HG02885 (cell line): ENCODE results near the gene APOA4.

ENCODE experiments used
- ATAC-seq: cut with Tn5 transposase; IDR thresholded peaks from one replicate; pipeline ENCODE4 v1.9.1; 2021; ENCODE audit warnings: mild to moderate bottlenecking; ENCODE audit not compliant: unreplicated experiment, poor library complexity

Gene APOA4

DNA sequence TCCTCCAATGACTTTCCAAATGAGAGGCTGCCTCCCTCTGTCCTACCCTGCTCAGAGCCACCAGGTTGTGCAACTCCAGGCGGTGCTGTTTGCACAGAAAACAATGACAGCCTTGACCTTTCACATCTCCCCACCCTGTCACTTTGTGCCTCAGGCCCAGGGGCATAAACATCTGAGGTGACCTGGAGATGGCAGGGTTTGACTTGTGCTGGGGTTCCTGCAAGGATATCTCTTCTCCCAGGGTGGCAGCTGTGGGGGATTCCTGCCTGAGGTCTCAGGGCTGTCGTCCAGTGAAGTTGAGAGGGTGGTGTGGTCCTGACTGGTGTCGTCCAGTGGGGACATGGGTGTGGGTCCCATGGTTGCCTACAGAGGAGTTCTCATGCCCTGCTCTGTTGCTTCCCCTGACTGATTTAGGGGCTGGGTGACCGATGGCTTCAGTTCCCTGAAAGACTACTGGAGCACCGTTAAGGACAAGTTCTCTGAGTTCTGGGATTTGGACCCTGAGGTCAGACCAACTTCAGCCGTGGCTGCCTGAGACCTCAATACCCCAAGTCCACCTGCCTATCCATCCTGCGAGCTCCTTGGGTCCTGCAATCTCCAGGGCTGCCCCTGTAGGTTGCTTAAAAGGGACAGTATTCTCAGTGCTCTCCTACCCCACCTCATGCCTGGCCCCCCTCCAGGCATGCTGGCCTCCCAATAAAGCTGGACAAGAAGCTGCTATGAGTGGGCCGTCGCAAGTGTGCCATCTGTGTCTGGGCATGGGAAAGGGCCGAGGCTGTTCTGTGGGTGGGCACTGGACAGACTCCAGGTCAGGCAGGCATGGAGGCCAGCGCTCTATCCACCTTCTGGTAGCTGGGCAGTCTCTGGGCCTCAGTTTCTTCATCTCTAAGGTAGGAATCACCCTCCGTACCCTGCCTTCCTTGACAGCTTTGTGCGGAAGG lies 9.5 kb upstream of the APOA4 start:
- ATAC-seq, result no peak

DNA sequence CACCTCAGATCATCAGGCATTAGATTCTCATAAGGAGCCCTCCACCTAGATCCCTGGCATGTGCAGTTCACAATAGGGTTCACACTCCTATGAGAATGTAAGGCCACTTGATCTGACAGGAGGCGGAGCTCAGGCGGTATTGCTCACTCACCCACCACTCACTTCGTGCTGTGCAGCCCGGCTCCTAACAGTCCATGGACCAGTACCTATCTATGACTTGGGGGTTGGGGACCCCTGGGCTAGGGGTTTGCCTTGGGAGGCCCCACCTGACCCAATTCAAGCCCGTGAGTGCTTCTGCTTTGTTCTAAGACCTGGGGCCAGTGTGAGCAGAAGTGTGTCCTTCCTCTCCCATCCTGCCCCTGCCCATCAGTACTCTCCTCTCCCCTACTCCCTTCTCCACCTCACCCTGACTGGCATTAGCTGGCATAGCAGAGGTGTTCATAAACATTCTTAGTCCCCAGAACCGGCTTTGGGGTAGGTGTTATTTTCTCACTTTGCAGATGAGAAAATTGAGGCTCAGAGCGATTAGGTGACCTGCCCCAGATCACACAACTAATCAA lies 8.8 kb upstream of the APOA4 start:
- ATAC-seq, result no peak

DNA sequence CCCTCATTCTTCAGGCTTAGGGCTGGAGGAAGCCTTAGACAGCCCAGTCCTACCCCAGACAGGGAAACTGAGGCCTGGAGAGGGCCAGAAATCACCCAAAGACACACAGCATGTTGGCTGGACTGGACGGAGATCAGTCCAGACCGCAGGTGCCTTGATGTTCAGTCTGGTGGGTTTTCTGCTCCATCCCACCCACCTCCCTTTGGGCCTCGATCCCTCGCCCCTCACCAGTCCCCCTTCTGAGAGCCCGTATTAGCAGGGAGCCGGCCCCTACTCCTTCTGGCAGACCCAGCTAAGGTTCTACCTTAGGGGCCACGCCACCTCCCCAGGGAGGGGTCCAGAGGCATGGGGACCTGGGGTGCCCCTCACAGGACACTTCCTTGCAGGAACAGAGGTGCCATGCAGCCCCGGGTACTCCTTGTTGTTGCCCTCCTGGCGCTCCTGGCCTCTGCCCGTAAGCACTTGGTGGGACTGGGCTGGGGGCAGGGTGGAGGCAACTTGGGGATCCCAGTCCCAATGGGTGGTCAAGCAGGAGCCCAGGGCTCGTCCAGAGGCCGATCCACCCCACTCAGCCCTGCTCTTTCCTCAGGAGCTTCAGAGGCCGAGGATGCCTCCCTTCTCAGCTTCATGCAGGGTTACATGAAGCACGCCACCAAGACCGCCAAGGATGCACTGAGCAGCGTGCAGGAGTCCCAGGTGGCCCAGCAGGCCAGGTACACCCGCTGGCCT lies 7.2 kb upstream of the APOA4 start:
- no peak for ATAC-seq

DNA sequence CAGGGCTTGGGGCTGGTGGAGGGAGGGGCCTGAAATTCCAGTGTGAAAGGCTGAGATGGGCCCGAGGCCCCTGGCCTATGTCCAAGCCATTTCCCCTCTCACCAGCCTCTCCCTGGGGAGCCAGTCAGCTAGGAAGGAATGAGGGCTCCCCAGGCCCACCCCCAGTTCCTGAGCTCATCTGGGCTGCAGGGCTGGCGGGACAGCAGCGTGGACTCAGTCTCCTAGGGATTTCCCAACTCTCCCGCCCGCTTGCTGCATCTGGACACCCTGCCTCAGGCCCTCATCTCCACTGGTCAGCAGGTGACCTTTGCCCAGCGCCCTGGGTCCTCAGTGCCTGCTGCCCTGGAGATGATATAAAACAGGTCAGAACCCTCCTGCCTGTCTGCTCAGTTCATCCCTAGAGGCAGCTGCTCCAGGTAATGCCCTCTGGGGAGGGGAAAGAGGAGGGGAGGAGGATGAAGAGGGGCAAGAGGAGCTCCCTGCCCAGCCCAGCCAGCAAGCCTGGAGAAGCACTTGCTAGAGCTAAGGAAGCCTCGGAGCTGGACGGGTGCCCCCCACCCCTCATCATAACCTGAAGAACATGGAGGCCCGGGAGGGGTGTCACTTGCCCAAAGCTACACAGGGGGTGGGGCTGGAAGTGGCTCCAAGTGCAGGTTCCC lies 6.5 kb upstream of the APOA4 start, which contains the start of gene APOC3:
APOC3 (plus strand) TSS at position 383 of the 659 bp plus-strand sequence. CDS start 676 bp downstream, outside the sequence.
- ATAC-seq, result no peak

DNA sequence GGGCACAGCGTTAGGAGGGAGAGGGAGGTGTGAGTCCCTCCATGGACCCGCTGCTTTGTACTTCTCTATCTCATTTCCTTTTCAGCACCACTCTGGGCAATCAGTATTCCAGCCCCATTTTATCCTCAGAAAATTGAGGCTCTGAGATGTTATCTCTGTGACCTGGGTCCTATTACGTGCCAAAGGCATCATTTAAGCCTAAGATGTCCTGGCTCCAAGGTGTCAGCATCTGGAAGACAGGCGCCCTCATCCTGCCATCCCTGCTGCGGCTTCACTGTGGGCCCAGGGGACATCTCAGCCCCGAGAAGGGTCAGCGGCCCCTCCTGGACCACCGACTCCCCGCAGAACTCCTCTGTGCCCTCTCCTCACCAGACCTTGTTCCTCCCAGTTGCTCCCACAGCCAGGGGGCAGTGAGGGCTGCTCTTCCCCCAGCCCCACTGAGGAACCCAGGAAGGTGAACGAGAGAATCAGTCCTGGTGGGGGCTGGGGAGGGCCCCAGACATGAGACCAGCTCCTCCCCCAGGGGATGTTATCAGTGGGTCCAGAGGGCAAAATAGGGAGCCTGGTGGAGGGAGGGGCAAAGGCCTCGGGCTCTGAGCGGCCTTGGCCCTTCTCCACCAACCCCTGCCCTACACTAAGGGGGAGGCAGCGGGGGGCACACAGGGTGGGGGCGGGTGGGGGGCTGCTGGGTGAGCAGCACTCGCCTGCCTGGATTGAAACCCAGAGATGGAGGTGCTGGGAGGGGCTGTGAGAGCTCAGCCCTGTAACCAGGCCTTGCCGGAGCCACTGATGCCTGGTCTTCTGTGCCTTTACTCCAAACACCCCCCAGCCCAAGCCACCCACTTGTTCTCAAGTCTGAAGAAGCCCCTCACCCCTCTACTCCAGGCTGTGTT lies 5.8 kb upstream of the APOA4 start:
- ATAC-seq, result no peak

DNA sequence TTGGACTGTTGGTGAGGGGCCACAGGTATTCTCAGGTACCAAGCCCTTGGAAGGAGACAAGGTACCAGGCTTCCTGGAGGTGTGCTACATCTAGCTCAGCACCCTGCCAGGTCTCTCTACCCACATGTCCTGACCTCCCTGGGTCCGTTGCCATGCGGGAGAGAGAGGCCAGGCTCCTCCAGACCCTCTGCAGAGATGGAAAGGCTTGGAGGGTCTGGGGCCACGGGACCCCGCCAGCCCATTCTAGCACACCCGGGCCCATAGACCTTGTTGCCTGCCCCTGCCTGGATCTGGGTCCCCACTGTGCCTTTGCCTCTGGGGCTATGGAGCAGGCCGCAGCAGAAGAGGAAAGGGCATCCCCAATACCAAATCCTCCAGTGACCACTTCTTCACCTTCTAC lies 4.4 kb upstream of the APOA4 start:
- no peak for ATAC-seq

DNA sequence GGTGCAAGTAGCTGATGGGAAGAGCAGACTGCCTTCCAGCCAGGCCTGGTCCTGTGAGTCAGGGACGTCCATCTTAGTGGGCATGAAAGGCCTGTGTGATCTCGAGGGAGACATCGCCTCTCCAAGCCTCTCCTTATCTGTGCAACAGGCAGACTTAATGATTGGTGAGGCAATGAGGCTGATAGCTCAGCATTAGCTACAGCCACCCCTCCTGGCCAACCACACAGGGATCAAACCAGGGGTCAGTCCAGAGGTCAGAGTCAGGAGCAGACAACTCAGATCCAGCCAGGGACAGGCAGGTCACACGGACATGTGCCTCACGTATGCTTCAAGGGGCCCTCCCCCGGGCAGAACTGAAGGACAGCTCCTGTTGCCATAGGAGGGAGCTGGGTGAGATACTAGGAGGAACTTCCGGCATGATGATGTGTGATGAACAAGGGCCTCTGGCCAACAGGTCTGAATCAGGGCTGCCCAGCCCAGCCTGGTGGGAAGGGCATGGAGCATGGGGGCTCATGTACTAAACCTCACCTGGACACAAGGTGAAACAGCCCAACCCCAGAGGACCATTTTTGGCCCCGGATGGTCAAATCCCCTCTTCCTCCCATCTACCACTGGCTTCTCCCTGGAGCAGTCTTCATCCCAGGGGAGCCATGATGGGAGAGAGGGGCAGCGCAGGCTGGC lies 3.8 kb upstream of the APOA4 start:
- ATAC-seq, result no peak

DNA sequence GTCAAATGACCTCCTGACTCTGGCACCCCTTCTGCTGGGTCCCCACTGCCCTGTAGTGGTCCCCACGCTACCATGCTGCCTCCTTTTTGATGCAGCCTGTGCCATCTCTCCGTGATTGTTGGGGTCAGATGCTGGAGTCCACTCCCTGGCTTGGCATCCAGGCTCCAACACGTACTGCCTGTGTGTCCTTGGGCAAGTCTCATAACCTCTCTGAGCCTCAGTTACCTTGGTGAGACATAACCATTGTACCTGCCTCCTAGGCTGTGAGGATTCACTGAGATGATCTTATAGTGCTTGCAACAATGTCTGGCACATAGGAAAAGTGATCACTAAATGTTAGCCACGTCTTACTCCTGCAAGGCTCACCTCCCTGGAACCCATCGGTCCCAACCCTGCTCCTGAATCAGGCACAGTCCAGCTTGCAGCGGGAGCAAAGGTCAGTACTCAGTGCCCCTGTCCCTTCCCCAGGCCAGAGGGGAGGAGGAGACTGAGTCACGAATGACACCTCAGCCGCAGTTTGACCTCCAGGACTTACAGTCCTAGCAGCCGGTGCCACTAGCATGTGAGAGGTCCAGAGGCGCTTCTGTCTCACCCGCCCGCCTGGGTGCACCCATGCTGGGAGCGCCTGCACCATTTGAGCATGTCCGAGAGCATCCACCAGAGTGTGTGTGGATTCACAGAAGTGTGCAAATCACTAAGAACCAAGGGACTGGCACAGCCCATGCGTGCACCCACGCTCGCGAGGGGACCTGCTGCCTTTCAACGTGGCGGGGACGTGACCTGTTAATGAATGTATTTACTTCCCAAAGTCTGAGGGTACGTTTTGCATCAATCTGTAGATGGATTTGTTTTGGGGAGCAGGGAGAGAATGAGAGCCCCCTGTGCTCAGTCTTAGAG lies 3.0 kb upstream of the APOA4 start:
- no peak for ATAC-seq

DNA sequence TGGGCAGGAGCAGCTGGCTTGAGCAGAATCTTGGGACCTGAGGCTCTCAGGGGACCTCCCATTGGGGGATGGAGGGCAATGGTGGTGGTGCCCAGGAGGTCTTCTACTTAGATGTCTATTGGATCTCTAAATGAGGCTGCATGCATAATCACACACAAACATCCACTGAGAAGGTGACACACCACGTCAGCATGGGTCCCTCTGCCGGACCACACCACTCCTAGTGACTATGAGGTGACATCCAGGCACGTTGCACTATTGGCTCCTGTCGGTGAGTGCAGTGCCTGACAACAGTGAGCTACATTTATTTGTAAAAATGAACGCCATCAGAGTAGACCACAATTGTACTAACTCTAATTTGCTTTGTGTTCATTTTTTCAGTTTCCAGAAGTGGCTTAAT lies 2.3 kb upstream of the APOA4 start:
- no peak for ATAC-seq

DNA sequence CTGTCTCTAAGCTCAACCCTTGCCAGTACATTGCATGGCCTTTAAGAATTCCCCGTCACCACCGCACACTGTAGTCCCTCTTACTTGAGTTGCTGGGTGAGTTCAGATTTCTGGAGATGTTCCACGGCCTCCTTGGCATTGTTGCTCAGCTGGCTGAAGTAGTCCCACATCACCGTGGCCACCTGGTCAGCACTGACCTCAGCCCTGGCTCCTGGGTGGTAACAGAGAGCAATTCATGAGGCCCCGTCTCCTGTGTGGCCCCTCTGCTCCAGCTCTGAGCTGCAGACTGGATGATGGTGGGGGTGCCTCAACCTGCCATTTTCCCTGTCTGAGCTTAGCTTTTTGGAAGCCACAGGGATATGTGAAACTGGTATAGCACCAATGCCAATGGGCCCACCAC lies 529 bp downstream of the APOA4 start:
- ATAC-seq, result no peak

DNA sequence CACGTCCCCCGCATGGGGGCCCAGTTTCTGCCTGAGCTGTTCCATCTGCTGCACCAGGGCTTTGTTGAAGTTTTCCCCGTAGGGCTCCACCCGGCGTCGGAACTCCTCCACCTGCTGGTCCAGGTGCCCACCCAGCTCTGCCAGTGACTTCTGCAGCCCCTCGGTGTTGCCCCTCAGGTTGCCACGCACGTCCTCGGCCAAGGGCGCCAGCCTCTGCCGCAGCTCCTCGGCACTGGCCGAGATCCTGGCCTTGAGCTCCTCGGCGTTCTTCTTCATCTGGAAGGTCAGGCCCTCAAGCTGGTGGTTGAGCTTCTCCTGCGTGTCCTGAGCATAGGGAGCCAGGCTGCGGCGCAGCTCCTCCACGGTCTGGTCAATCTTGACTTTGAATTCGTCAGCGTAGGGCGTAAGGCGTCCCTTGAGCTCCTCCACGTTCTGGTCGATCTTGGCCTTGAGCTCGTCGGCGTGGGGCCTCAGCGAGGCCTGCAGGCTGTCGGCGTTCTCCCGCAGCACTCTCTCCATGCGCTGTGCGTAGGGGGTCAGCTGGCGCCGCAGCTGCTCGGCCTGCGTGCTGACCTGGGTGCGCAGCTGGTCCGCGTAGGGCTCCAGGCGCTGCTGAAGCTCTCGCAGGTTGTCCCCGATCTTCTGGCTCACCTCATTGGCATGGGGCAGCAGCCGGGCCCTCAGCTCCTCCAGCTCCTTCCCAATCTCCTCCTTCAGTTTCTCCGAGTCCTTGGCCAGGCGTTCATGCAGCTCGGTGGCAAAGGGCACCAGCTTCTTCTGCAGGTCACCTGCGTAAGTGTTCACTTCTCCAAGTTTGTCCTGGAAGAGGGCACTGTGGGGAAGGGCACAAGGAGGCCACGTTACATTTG lies 1.8 kb downstream of the APOA4 start:
- ATAC-seq, result no peak

DNA sequence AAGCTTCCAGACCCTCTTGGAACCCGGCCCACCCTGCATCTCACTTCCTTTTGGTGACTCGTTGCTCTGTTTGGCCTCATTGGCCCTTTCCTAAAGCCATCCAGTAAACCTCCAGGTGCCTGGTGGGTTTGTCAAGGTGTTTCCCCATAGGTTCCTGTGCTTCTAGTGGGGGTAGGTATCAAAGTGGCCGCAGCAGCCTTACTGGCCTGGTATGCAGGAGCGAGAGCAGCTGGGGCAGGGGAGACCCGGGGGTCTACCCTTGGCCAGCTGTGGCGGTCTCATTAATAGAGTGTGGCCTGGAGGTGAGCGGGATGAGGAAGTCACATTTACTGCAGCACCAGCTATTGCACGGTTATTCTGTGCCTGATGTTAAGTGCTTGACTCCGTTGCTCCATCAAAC lies 4.1 kb downstream of the APOA4 start:
- ATAC-seq, result no peak

DNA sequence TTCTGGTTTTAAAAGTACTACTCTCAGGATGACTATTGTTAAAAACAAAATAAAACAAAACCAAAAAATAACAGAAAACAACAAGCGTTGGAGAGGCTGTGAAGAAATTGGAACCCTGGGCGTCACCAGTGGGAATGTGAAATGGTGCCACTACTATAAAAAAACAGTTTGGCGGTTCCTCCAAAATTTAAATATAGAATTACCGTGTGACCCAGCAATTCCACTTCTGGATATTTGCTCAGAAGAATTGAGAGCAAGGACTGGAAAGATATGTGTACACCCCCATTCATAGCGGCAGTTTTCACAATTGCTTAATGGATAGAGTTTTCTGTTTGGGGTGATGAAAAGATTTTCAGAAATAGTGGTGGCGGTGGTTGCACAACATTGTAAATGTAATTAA lies 8.6 kb downstream of the APOA4 start:
- ATAC-seq, result no peak

DNA sequence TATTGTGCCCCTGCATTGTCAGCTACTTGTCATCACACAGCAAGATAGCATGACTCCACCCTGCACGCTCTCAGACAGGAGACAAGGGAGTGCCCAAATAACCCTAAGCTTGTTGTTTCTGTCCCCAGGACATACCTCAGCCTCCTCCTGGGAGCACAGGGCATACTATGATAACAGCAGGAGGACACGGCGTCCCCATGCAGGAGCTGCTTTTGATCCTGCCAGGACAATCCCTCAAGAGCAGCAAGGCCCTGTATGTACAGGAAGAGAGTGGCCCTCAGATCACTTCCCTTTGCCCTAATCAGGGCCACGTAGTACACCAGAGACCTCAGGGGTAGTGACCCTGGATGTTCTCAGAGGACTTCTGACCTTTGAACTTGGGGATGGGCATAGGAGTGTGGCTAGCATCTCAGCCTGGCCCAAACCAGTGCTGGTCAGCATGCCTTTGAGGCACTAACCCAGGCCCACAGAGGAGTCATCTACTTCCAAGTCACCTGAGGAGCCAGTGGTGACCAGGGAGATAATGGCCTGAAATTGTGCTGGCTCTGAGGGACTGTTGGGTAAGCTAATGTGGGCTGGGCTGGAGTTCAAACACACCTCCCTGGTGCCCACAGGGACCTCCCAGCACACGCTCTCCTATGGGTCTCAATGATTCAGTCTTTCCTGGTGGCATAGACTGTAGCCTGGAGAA lies 9.2 kb downstream of the APOA4 start:
- no peak for ATAC-seq

DNA sequence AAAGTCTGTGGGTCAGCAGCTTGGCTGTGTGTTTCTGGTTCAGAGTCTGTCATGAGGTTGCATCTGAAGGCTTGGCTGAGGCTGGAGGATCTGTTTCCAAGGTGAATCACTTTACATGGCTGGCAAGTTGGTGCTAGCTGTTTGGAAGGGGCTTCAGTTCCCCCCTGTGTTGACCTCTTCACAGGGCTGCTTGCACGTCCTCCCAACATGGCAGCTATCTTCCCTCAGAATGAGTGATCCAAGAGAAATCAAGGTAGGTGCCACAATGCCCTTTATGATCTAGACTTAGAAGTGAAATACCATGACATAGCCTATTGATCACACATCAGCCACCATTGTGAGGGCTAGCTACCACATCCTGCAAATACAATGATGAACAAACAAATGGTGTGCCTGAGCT lies 9.9 kb downstream of the APOA4 start:
- no peak for ATAC-seq

DNA sequence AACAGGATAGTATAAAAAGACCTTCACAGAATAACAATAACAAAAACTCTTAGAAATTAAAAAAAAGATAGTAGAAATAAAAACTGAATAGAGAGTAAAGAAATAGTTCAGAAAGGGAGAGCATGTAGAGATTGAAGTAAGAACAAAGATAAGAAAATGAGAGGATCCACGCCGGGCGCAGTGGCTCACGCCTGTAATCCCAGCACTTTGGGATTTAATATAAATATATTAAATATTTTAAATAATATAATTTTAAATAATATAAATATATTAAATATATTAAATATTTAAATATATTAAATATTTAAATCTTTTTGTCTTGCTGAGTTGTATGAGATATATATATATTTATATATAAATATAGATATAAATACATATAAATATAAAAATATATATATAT lies 11.0 kb downstream of the APOA4 start:
- no peak for ATAC-seq

DNA sequence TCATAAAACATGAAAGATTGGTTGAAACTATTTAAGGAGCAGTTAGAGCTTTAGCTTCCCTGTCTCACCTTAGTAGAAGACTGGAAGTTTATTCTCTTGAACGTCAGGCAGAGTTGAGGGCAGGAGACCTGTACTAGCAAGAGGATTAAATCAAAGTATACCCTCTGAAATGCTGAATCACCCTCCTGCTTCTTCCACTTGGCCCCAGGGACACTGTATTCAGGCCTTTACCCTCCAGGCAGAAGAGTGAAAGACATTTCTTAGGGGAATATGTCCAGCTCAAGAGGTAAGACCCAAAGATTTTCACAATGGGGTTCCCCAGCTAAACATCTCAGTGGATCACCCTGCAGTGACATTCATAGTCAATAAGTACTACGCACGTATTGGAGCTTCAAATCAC lies 11.9 kb downstream of the APOA4 start:
- ATAC-seq, result no peak
